ENCODE results near the gene NAALAD2. TPM values are rescaled to one million over a fixed set of nuclear protein-coding genes. Genes with fewer than 3 reads are reported as not detected.
"Not testable (repeated sequence)": the region's sequence is repeated elsewhere in the genome, so short reads cannot be mapped to it uniquely, and the experiment has no call there.

Gene NAALAD2
- total RNA-seq, 1 donor from 2014 or later: 0.20 TPM

GRCh38 chr11:90192869-90193582, 58.6 kb downstream of the NAALAD2 start:
- no peak for DNase-seq (ENCODE audit: low read depth in 2 of 2)

GRCh38 chr11:90197377-90197776, 62.9 kb downstream of the NAALAD2 start:
- no peak for DNase-seq (ENCODE audit: low read depth in 2 of 2)

GRCh38 chr11:90202342-90202741, 67.9 kb downstream of the NAALAD2 start:
- DNase-seq (ENCODE audit: low read depth in 2 of 2): no peak

GRCh38 chr11:90204407-90204806, 69.9 kb downstream of the NAALAD2 start:
- no peak for DNase-seq (ENCODE audit: low read depth in 2 of 2)

GRCh38 chr11:90204832-90205646, 70.6 kb downstream of the NAALAD2 start:
- DNase-seq (ENCODE audit: low read depth in 2 of 2): peak; percentile 68 to 77

GRCh38 chr11:90207992-90208391, 73.5 kb downstream of the NAALAD2 start:
- DNase-seq (ENCODE audit: low read depth in 2 of 2): not testable (repeated sequence)

- DNase-seq (ENCODE audit: low read depth in 2 of 2): no peak
These were observed 74.4 kb downstream of the NAALAD2 start for GRCh38 chr11:90208857-90209256.

- DNase-seq (ENCODE audit: low read depth in 2 of 2): no peak
These were observed 78.9 kb downstream of the NAALAD2 start for GRCh38 chr11:90213322-90213721.

GRCh38 chr11:90216611-90217010, 82.1 kb downstream of the NAALAD2 start:
- DNase-seq (ENCODE audit: low read depth in 2 of 2): no peak

- no peak for DNase-seq (ENCODE audit: low read depth in 2 of 2)
These were observed 84.1 kb downstream of the NAALAD2 start for GRCh38 chr11:90218606-90219005.

- no peak for DNase-seq (ENCODE audit: low read depth in 2 of 2)
These were observed 85.0 kb downstream of the NAALAD2 start for GRCh38 chr11:90219438-90219837.

- peak; percentile 31 to 33 for DNase-seq (ENCODE audit: low read depth in 2 of 2)
These were observed 85.9 kb downstream of the NAALAD2 start for GRCh38 chr11:90220391-90220790.

GRCh38 chr11:90221803-90222458, 87.5 kb downstream of the NAALAD2 start:
- no peak for DNase-seq (ENCODE audit: low read depth in 2 of 2)

GRCh38 chr11:90222459-90223247, 88.2 kb downstream of the NAALAD2 start, which contains the start of gene CHORDC1:
TSS of gene CHORDC1 (minus strand) at chr11:90223049. CDS start at chr11:90222954, 95 bp downstream.
- DNase-seq (ENCODE audit: low read depth in 2 of 2): peak; percentile 86 to 92

- no peak for DNase-seq (ENCODE audit: low read depth in 2 of 2)
These were observed 88.8 kb downstream of the NAALAD2 start for GRCh38 chr11:90223248-90223585.

GRCh38 chr11:90228056-90228455, 93.6 kb downstream of the NAALAD2 start:
- DNase-seq (ENCODE audit: low read depth in 2 of 2): no peak

- no peak for DNase-seq (ENCODE audit: low read depth in 2 of 2)
These were observed 95.3 kb downstream of the NAALAD2 start for GRCh38 chr11:90229791-90230190.

GRCh38 chr11:90234977-90235376, 100.5 kb downstream of the NAALAD2 start:
- no peak for DNase-seq (ENCODE audit: low read depth in 2 of 2)

- DNase-seq (ENCODE audit: low read depth in 2 of 2): no peak
These were observed 101.1 kb downstream of the NAALAD2 start for GRCh38 chr11:90235526-90235925.

- DNase-seq (ENCODE audit: low read depth in 2 of 2): no peak
These were observed 102.5 kb downstream of the NAALAD2 start for GRCh38 chr11:90237004-90237403.

- DNase-seq (ENCODE audit: low read depth in 2 of 2): not testable (repeated sequence)
These were observed 105.6 kb downstream of the NAALAD2 start for GRCh38 chr11:90239967-90240636.
